Melanocyte of skin (primary cell): ENCODE measurements around the gene DICER1. TPM values are rescaled to one million over a fixed set of nuclear protein-coding genes. Genes with fewer than 3 reads are reported as not detected.

Experiments used
- small RNA-seq, 2 donors: library from RNA; depleted of rRNA; stranded (forward); fragments of <200 nt; gene quantifications; one replicate each; pipeline ENCODE3, GENCODE V24; 2012
- total RNA-seq, 2 donors: library from RNA; depleted of rRNA; stranded (reverse); fragments of >200 nt; gene quantifications; 2 replicates each; pipeline ENCODE4 v1.2.3, GENCODE V29; 2012

The DICER1 gene, protein sequence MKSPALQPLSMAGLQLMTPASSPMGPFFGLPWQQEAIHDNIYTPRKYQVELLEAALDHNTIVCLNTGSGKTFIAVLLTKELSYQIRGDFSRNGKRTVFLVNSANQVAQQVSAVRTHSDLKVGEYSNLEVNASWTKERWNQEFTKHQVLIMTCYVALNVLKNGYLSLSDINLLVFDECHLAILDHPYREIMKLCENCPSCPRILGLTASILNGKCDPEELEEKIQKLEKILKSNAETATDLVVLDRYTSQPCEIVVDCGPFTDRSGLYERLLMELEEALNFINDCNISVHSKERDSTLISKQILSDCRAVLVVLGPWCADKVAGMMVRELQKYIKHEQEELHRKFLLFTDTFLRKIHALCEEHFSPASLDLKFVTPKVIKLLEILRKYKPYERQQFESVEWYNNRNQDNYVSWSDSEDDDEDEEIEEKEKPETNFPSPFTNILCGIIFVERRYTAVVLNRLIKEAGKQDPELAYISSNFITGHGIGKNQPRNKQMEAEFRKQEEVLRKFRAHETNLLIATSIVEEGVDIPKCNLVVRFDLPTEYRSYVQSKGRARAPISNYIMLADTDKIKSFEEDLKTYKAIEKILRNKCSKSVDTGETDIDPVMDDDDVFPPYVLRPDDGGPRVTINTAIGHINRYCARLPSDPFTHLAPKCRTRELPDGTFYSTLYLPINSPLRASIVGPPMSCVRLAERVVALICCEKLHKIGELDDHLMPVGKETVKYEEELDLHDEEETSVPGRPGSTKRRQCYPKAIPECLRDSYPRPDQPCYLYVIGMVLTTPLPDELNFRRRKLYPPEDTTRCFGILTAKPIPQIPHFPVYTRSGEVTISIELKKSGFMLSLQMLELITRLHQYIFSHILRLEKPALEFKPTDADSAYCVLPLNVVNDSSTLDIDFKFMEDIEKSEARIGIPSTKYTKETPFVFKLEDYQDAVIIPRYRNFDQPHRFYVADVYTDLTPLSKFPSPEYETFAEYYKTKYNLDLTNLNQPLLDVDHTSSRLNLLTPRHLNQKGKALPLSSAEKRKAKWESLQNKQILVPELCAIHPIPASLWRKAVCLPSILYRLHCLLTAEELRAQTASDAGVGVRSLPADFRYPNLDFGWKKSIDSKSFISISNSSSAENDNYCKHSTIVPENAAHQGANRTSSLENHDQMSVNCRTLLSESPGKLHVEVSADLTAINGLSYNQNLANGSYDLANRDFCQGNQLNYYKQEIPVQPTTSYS (N-terminal part only)
- 10 to 100 TPM; 41.3 to 49.6 TPM for total RNA-seq

DNA sequence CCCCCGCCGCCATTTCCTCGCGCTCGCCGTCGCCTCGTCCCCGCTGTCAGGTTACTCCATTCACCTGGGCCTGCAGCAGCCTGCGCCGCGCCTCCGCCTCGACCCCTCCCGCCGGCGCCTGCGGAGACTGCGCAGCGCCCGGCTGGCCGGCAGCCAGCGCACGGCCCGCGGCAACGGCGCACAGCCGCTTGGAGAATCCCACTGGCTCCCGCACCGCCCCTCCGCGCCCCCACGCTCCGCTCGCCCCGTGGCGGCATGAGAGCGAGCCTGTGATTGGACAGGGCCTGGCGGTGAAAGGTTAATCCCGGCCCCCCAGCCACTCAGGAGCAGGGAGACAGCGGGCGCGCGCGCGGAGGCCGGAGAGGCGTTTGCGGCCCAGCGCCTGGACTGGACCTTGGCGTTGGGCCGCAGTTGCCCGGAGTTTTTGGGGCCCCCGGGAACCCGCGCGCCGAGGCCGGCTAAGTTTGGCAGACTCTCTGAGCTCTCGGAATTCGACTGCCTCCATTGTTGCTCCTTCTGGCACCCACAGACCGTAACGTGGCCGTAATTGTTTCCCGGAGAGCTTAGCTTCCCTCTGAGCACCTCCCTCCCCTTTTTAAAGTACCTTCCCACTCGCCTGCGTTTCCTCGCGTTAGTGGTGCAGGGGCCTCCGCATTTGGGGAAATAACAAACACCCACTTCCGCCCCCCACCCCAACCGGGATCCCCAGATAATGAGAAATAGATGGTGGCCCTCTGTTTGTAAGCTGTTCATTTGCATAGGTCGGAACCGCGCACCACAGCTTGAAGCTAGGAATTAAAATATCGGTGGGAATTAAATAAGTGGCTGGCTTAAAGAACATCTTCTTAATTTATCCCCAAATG, at the start of gene DICER1:
Gene DICER1 (minus strand): TSS at position 203 of the 863 bp plus-strand sequence. CDS start 24,071 bp downstream, outside the sequence.

Small RNA genes lying within 50 kb of the gene (small RNA-seq; reads per million reads assigned to genes)
- 0.73 to 2.3 reads per million in 2 donors for gene MIR3173

Other genes starting within 250 kb of the DICER1 start
- gene CLMN, start 162.4 kb upstream of the DICER1 start, total RNA-seq, result 1 to 10 TPM; 5.7 to 8.6 TPM